Stimulated activated CD8-positive, alpha-beta memory T cell treated with anti-CD3 and anti-CD28 coated beads, Interleukin-7, amount 100 ng/mL, for 48 hours (primary cell): ENCODE results near the gene UBE2S.

Source experiments
- DNase-seq, 2 donors: peaks; one replicate each; pipeline ENCODE4 v3.0.0-alpha.2; 2020; ENCODE audit warnings: low read depth in 1 of 2; ENCODE audit errors: extremely low read depth in 1 of 2

Gene UBE2S

DNA sequence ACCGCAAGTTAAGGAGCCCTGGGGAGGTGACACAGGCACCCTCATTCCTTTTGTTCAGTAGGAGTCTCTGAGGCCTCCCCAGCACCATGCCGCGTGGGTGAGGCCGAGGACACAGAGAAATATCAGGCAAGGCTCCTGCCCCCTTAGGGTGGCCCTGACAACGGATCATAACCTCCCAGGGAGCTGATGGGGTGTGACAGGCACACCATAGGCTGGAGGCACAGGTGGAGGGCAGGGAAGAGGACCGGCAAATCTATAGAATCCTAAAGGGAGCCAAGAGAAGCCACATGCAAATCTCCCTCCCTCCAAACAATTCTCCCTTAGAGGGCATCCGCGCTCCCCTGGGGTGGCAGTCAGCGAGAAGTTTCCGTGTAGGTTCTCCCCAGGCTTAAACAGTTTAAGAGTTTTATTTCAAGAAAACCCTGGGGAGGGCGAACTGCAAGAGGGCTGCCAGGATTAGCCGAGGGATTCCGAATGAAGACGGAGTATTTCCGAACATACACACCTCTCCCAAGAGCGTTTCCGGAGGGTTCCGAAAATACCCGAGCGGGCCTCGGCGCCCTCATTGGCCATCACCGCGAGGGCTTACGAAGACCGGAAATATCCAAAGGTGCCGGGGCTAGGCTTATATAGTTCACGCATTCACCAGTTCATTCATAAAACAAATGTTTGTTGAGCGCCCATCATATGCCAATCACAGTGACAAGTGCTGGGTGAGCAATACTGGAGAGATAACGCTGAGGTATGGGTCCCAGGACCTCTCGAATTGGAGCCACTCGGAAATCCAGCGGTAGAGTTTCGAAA is 22.5 kb downstream of the UBE2S start:
- peak; percentile 86 to 93 for DNase-seq

GRCh38 chr19:55384131-55384919 is 23.3 kb downstream of the UBE2S start, which contains the start of gene TMEM238:
TMEM238 (minus strand) TSS chr19:55384292; CDS start chr19:55384259, 33 bp downstream.
- DNase-seq: no peak

GRCh38 chr19:55383279-55384130 is 24.1 kb downstream of the UBE2S start:
- no peak for DNase-seq

DNA sequence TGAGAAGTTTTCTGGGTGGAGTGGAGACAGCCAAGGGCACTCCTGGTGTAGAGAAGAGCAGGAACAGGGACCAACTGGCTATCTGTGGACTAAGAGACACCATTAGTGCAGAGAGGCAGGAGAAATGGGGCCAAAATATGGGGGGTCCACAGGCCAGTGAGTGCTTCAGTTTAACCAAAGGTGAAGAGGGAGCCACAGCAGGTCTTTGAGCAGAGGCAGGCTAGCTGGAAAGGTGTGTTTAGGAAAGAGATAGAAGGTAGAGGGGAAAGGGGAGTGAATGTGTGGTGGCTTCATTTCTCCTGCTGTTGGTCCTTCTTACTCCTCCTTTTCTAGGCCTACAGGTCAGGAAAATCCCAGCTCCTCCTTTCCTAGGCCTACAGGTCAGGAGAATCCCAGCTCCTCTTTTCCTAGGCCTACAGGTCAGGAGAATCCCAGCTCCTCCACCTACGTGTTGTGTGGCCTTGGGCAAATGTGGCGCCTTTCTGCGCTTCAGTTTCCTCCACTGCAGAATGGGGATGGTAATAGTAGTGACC is 25.0 kb downstream of the UBE2S start:
- DNase-seq: no peak

DNA sequence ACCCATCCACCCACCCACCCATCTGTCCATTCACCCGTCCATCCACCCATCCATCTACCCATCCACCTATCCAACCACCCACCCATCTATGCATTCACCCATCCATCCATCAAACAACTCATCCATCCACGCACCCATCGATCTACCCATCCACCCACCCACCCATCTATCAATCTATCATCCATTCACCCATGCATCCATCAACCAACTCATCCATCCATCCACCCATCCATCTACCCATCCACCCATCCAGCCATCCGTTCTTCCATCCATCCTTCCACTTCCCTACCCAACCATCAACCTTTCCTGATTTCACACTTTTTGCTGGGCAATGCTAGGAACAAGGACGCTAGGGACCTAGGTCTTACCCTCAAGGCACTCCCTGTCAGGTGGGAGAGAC is 25.6 kb downstream of the UBE2S start:
- DNase-seq: no peak

GRCh38 chr19:55379174-55379573 is 28.4 kb downstream of the UBE2S start:
- DNase-seq: no peak

DNA sequence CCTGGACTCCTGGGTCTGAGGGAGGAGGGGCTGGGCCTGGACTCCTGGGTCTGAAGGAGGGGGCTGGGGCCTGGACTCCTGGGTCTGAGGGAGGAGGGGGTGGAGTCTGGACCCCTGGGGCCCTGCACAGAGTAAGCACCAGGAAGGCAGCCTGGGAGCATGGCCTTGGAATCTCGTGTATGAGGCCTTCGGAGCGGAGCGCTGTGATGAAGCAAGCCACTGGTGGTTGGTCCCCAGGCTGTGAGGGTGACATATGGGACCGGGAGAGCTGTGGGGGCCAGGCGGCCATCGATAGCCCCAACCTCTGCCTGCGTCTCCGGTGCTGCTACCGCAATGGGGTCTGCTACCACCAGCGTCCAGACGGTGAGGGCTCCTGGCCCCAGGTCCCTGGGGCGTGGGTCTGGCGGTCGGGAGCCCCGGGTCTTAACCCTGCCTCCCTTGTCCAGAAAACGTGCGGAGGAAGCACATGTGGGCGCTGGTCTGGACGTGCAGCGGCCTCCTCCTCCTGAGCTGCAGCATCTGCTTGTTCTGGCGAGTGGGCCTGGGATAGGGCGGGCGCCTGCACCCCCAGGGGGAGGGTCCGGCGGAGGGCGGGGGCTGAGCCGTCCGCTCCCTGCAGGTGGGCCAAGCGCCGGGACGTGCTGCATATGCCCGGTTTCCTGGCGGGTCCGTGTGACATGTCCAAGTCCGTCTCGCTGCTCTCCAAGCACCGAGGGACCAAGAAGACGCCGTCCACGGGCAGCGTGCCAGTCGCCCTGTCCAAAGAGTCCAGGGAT is 30.0 kb downstream of the UBE2S start:
- DNase-seq: no peak

DNA sequence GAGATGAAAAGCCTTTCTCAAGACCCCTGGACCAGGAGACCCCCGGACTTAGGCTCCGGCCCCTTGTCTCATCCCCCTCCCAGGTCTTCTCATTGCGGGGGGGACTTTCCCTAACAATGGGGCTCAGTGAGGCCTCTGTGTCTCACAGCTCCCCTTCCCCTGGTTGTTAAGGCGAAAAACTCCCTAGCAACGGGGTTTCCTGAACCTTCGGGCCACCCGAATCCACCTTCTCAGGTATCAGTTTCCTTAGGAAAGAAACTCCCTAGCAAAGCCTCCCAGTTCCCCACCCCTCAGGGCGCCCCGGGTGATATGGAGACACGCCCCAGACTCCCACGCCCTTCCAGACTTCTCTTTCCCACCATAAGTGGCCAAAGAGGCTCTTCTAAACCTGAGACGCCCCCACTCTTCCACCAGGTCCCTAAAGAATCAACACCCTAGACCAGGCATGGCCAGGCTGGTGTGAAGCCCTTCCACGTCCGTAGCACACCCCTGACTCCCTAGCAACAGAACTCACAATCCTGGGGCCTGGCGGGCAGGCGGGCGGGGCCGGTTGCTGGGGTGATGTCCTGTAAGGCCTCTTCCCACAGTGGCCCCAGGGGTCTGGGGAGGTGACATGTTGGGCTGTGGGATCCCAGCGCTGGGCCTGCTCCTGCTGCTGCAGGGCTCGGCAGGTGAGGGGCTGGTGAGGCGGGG is 31.2 kb downstream of the UBE2S start, which contains the start of gene TMEM190:
TSS of gene TMEM190 (plus strand) at position 586 of the 693 bp plus-strand sequence. CDS start at position 614, 28 bp downstream.
- DNase-seq: no peak

DNA sequence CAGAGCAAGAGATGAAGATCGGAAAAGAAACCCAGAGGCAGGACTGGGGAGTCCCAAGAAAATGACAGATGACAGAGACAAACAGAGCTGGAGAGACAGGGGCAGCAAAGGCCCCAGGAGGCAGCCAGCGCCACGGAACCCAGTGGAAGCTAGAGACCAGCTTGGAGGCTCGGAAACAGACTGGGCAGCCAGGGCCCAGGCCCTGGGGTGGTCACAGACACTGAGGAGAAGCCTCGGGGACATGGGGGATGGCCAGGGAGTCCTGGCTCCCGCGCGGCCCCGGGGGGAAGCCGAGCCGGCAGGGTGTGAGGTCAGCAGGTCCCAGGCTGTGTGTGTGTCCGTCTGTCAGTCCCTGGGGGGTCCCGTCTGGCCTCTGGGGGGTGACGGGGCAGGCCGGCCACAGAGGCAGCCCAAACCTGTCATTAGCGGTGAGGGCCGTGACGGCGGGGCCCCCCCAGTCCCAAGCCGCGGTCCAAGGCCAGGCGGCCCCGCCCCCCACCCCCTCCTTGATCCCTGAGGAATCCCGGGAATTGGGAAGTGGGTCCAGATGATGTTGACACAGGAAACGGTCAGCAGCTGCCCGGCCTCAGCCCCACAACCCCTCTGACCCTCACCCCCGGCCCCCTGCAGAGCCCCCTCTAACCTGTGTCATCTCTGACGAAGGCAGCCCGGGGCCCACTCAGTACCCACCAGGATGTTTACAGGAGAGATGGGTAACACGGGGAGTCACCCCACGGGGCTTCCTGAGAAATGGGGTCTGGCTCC is 33.4 kb downstream of the UBE2S start:
- DNase-seq: no peak

DNA sequence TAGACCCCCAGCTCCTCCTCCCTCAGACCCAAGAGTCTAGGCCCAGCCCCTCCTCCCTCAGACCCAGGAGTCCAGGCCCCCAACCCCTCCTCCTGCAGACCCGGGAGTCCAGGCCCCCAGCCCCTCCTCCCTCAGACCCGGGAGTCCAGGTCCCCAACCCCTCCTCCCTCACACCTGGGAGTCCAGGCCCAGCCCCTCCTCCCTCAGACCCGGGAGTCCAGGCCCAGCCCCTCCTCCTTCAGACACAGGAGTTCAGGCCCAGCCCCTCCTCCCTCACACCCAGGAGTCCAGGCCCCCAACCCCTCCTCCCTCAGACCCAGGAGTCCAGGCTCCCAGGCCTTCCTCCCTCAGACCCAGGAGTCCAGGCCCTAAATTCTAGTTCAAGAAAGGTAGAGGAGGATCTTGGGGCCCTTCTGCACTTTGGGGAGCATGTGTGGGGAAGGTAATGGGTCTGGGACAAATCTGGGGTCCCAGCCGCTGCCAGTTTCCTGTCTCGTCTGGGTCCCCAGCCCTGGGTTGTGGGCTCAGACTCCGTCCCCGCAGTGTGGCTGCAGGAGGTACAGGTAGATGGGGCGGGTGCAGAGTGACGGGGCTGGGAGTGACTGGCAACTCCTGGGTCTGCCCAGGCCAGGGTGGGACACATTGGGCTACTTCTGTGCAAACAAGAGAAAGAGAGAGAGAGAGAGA is 34.1 kb downstream of the UBE2S start:
- DNase-seq: no peak

GRCh38 chr19:55372316-55373081 is 35.1 kb downstream of the UBE2S start:
- no peak for DNase-seq

DNA sequence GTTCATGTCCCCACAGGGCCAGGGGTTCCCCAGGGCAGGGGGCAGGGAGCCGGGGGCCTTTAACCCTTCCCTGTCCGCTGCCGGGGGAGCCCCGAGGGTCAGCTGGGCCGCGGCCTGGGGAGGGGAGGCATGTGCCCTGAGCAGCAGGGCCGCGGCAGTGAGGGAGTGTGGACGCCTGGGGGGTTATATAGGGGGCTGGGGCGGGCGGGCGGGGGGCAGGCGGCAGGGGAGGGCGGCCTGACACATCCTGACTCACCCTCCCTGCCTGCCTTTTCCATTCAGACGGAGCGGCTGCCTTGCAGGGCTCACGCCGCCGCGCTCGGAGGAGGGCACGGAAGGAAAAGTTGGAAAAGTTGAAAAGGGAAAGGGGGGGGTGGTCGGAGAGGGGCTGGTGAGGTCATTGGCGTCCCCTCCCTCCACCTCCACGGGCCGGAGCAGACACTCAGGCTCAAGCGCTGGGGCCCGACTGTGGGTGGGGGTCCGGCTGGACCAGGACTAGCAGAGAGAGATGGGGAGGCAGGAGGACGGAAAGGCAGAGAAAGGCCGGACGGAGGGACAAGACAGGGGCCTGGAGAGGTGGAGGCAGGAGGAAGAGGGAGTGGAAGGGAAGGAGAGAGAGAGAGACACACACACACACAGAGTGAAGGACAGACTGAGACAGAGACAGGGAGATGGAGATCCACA is 37.1 kb downstream of the UBE2S start, which contains the start of gene IL11:
TSS of gene IL11 (minus strand) at position 159 of the 684 bp plus-strand sequence. CDS start at position 6, 153 bp downstream.
- no peak for DNase-seq

DNA sequence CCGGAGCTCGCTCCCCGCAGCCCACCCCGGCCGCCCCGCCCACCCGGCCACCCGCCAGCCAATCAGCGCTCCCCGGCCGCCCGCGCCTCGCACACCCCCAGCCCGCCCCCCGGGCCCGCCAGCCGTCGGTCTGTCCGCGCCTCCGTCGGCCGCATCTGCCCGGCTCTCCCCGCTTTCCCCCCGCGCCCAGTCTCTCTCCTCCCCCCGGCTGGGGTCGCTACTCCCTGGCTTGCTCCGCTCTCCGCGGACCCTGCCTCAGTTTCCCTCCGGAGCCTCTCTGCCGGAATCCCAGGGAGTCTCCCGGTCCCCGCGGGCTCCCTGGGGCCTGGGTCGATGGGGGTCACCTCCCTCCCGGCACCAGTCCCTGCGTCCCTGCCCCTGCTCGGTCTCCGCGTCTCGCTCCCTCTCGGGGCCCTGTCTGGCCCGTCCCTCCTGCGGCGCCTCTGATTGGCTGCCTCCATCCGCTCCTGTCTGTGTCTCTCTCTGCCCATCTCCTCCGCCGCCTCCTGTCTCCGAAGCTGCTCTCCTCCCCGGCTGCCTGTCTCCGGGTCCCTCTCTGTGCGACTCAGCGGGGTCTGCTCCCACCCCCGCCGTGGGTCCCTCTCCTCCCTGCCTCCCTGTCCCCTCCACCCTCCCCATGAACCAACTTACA is 37.8 kb downstream of the UBE2S start:
- DNase-seq: no peak

DNA sequence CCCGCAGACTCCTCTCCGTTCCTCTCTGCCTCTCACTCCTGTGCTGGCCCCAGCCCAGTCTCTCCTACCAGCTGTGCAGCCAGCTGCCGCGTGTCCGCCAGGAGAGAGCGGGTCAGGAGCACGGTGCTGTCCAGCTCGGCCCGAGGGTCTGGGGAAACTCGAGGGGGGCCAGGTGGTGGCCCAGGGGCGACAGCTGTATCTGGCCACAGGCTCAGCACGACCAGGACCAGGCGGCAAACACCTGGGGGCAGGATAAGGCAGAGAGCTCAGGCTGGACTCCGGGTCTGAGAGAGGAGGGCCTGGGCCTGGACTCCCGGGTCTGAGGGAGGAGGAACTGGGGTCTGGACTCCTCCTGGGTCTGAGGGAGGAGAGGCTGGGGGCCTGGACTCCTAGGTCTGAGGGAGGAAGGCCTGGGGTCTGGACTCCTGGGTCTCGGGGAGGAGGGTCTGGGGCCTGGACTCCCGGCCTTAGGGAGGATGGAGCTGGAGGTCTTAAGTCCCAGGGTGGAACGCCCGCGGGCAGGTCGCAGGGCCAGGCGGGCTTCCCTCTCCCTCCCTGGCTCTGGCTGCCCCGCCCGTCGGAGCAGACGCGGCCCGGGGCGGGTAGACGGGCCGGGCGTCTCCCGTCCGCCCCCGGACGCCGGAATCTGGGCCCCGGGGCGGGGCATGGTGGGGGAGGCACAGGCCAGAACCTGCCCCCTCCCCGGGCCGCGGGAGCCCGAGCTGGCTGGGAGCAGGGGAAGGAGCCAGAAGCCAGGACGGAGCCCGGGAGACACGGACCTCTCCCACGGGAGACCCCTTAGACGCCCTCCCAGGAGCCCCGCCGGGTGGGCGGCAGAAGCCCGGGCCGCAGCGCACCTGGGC is 38.7 kb downstream of the UBE2S start:
- no peak for DNase-seq

GRCh38 chr19:55368106-55368505 is 39.5 kb downstream of the UBE2S start:
- DNase-seq: no peak
